ENCODE results near the gene HSD17B2. TPM values are rescaled to one million over a fixed set of nuclear protein-coding genes. Genes with fewer than 3 reads are reported as not detected.
"Not testable (repeated sequence)": the region's sequence is repeated elsewhere in the genome, so short reads cannot be mapped to it uniquely, and the experiment has no call there.

The HSD17B2 gene
- total RNA-seq, 1 donor from 2014 or later = 1.2 TPM

DNA sequence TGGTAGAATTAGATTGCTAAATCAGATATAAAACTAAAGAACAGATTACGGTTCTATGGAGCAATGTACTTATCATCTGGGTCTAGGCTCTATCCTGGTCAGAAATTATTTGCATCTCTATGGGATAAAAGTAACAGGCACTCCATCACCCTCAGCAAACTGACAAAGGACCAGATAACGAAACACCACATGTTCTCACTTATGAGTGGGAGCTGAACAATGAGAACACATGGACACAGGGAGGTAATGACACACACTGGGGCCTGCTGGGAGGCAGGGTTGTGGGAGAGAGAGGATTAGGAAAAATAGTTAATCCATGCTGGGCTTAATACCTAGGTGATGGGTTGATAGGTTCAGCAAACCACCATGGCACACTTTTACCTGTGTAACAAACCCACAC lies 73.0 kb downstream of the HSD17B2 start:
- TF ChIP-seq, protein P1, sequence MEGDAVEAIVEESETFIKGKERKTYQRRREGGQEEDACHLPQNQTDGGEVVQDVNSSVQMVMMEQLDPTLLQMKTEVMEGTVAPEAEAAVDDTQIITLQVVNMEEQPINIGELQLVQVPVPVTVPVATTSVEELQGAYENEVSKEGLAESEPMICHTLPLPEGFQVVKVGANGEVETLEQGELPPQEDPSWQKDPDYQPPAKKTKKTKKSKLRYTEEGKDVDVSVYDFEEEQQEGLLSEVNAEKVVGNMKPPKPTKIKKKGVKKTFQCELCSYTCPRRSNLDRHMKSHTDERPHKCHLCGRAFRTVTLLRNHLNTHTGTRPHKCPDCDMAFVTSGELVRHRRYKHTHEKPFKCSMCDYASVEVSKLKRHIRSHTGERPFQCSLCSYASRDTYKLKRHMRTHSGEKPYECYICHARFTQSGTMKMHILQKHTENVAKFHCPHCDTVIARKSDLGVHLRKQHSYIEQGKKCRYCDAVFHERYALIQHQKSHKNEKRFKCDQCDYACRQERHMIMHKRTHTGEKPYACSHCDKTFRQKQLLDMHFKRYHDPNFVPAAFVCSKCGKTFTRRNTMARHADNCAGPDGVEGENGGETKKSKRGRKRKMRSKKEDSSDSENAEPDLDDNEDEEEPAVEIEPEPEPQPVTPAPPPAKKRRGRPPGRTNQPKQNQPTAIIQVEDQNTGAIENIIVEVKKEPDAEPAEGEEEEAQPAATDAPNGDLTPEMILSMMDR (IDR thresholded peaks at IDR 0.05; ENCODE audit: unreplicated experiment) = no peak
- Mint-ChIP-seq H3K36me3 (ENCODE audit: insufficient read depth) (no peaks in the 10 kb centered on the region), H3K4me3 (ENCODE audit: low read depth) (no peak overlapping the region), H3K27ac (no peak overlapping the region), H3K9me3 (ENCODE audit: low read depth) (no peaks in the 10 kb centered on the region), H3K27me3 (no peaks in the 10 kb centered on the region), H3K4me1 (ENCODE audit: low read depth) (no peaks in the 10 kb centered on the region)
- DNase-seq (ENCODE audit: low spot score, unreplicated experiment) = no peak

GRCh38 chr16:82108774-82109173 lies 73.7 kb downstream of the HSD17B2 start:
- H3K27me3 Mint-ChIP-seq = no peaks in the 10 kb centered on the region
- no peaks in the 10 kb centered on the region for H3K9me3 Mint-ChIP-seq (ENCODE audit: low read depth)
- no peak overlapping the region for H3K27ac Mint-ChIP-seq
- TF ChIP-seq, protein P1 (IDR thresholded peaks at IDR 0.05; ENCODE audit: unreplicated experiment) = no peak
- no peak for DNase-seq (ENCODE audit: low spot score, unreplicated experiment)
- H3K4me1 Mint-ChIP-seq (ENCODE audit: low read depth) = no peaks in the 10 kb centered on the region
- H3K4me3 Mint-ChIP-seq (ENCODE audit: low read depth) = no peak overlapping the region
- H3K36me3 Mint-ChIP-seq (ENCODE audit: insufficient read depth) = no peaks in the 10 kb centered on the region

DNA sequence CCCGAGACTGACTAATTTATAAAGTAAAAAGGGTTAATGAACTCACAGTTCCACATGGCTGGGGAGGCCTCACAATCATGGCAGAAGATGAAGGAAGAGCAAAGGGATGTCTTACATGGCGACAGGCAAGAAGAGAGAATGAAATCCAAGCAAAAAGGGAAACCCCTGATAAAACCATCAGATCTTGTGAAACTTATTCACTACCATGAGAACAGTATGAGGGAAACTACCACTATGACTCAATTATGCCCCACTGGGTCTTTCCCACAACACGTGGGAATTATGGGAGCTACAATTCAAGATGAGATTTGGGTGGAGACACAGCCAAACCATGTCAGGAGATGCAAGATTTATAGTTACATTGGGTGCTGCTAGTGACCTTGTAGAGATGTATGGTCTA lies 74.2 kb downstream of the HSD17B2 start:
- not testable (repeated sequence) for H3K4me3 Mint-ChIP-seq (ENCODE audit: low read depth); H3K9me3 Mint-ChIP-seq (ENCODE audit: low read depth); H3K4me1 Mint-ChIP-seq (ENCODE audit: low read depth); H3K27ac Mint-ChIP-seq; H3K36me3 Mint-ChIP-seq (ENCODE audit: insufficient read depth); H3K27me3 Mint-ChIP-seq; DNase-seq (ENCODE audit: low spot score, unreplicated experiment)

- Mint-ChIP-seq H3K9me3 (ENCODE audit: low read depth) (no peaks in the 10 kb centered on the region), H3K36me3 (ENCODE audit: insufficient read depth) (no peaks in the 10 kb centered on the region), H3K4me3 (ENCODE audit: low read depth) (no peak overlapping the region), H3K27me3 (no peaks in the 10 kb centered on the region), H3K27ac (no peak overlapping the region), H3K4me1 (ENCODE audit: low read depth) (no peaks in the 10 kb centered on the region)
- TF ChIP-seq, protein P1 (IDR thresholded peaks at IDR 0.05; ENCODE audit: unreplicated experiment) = no peak
- no peak for DNase-seq (ENCODE audit: low spot score, unreplicated experiment)
These were observed 76.9 kb downstream of the HSD17B2 start for GRCh38 chr16:82111944-82112343.

- Mint-ChIP-seq H3K9me3 (ENCODE audit: low read depth) (no peaks in the 10 kb centered on the region), H3K4me1 (ENCODE audit: low read depth) (no peaks in the 10 kb centered on the region), H3K4me3 (ENCODE audit: low read depth) (no peak overlapping the region), H3K36me3 (ENCODE audit: insufficient read depth) (no peaks in the 10 kb centered on the region), H3K27ac (no peak overlapping the region), H3K27me3 (no peaks in the 10 kb centered on the region)
- DNase-seq (ENCODE audit: low spot score, unreplicated experiment) = no peak
- TF ChIP-seq, protein P1 (IDR thresholded peaks at IDR 0.05; ENCODE audit: unreplicated experiment) = no peak
These were observed 78.7 kb downstream of the HSD17B2 start for GRCh38 chr16:82113741-82114140.

GRCh38 chr16:82116535-82116934 lies 81.5 kb downstream of the HSD17B2 start:
- no peaks in the 10 kb centered on the region for H3K36me3 Mint-ChIP-seq (ENCODE audit: insufficient read depth)
- DNase-seq (ENCODE audit: low spot score, unreplicated experiment) = no peak
- H3K4me3 Mint-ChIP-seq (ENCODE audit: low read depth) = no peak overlapping the region
- H3K9me3 Mint-ChIP-seq (ENCODE audit: low read depth) = no peaks in the 10 kb centered on the region
- H3K27ac Mint-ChIP-seq = no peak overlapping the region
- TF ChIP-seq, protein P1 (IDR thresholded peaks at IDR 0.05; ENCODE audit: unreplicated experiment) = no peak
- H3K4me1 Mint-ChIP-seq (ENCODE audit: low read depth) = no peaks in the 10 kb centered on the region
- H3K27me3 Mint-ChIP-seq = no peaks in the 10 kb centered on the region
